Upper lobe of left lung (tissue), 6 donors: ENCODE measurements around the gene FMNL2. TPM values are rescaled to one million over a fixed set of nuclear protein-coding genes. Genes with fewer than 3 reads are reported as not detected.
A peak's percentile ranks its signal among the peaks of the same experiment; 100 is the strongest.

Experiments
- ATAC-seq, 2 donors: fragments of 200-7000 bp; cut with Tn5 transposase; one replicate each; pipeline ENCODE4 v1.9.1; 2022; ENCODE audit warnings: mild to moderate bottlenecking in 2 of 2, moderate library complexity in 2 of 2; ENCODE audit not compliant: low FRiP score in 2 of 2
- DNase-seq, 2 donors: peaks; one replicate each; pipeline ENCODE4 v3.0.0-alpha.2; 2019 to 2020
- H3K27ac ChIP-seq, 4 donors: fragments of 200-600 bp; sonication (generic); one replicate each; pipeline ENCODE4 v1.5.1; 2016 to 2019
- H3K27me3 ChIP-seq, 4 donors: fragments of 200-600 bp; sonication (generic); one replicate each; pipeline ENCODE4 v1.5.1; 2017 to 2019
- H3K36me3 ChIP-seq, 4 donors: fragments of 200-600 bp; sonication (generic); one replicate each; pipeline ENCODE4 v1.5.1; 2016 to 2019
- H3K4me1 ChIP-seq, 4 donors: fragments of 200-600 bp; sonication (generic); one replicate each; pipeline ENCODE4 v1.5.1; 2018 to 2019
- H3K4me3 ChIP-seq, 4 donors: fragments of 200-600 bp; sonication (generic); one replicate each; pipeline ENCODE4 v1.5.1; 2017 to 2019; ENCODE audit warnings: mild to moderate bottlenecking in 2 of 4, moderate library complexity in 1 of 4
- H3K9me3 ChIP-seq, 4 donors: fragments of 200-600 bp; sonication (generic); one replicate each; pipeline ENCODE4 v1.5.1; 2018 to 2019
- EP300 ChIP-seq, 4 donors: sonication (generic); formaldehyde crosslinking; IDR thresholded peaks; one replicate each; pipeline ENCODE4 v1.5.1; 2017; ENCODE audit warnings: antibody characterized with exemption in 4 of 4, control low read depth in 2 of 4
- POLR2A ChIP-seq, 4 donors: fragments of 450-650 bp; IDR thresholded peaks; one replicate each; pipeline ENCODE4 v1.5.1; 2016 to 2017; ENCODE audit warnings: antibody characterized with exemption in 4 of 4, mild to moderate bottlenecking in 2 of 4
- POLR2AphosphoS5 ChIP-seq, 2 donors: sonication (generic); formaldehyde crosslinking; IDR thresholded peaks; one replicate each; pipeline ENCODE4 v1.5.1; 2017; ENCODE audit warnings: antibody characterized with exemption in 2 of 2
- WGBS, 2 donors: methylation state at CpG; one replicate each; pipeline ENCODE4 v1.1.5; 2017 to 2018; 5-methylcytosine and 5-hydroxymethylcytosine counted together
- total RNA-seq, 6 donors: library from RNA; depleted of rRNA in 4 of 6; stranded (reverse); fragments of >200 nt in 4 of 6; gene quantifications; one replicate each; pipeline versions ENCODE4 v1.1.0 to v1.2.1, GENCODE V29; 2016 to 2021
- TF ChIP-seq, protein P1 (sequence below), 6 experiments: fragments of 450-650 bp in 4 of 6; fragments of 200-600 bp in 2 of 6; sonication (generic) in 2 of 6; IDR thresholded peaks; one replicate each; pipeline ENCODE4 v1.5.1; 2016 to 2019; ENCODE audit warnings: antibody characterized with exemption in 6 of 6
- donor health status: DM: no; HTN: no; CAD: no; lungs with moderate emphysema.
- donor health status: DM: no; HTN: yes; CAD: no; lungs with severe emphysema.

FMNL2 gene
- total RNA-seq, 6 donors from 2014 or later = 49.9 to 160 (median 66.9) TPM

DNA sequence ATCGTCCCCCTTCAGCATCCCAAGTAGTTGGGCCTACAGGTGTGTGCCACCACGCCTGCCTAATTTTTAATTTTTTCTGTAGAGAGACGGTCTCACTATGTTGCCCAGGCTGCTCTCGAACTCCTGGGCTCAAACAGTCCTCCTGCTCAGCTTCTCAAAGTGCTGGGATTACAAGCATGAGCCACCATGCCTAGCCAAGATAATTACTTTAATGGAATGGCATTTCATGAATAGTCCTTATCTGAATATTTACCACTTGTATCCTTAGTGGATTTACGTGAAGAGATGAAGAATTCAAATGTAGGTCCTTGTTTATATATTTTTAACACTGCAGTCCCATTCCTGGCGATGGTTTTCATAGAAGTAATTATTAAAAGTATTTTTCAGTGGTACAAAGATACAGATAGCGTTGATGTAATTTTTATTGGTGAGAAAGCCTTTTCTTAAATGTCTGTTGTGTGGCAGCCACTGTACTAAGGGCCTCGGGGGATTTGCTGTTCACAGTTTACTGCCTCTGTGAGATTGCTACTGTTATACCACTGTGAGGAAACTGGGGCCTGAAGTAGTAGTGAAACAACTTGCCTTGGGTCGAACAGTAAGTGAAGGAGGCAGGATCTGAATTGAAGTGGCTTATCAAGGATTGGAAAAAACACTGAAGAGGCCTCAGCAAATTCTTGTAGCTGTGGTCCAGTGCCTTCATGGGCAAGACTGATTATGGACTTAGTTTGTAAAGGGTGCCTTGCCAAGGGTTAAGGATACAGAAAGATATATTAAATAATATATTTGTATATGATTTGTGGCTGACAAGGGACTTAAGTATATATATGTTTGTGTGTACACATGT, 231.1 kb downstream of the FMNL2 start:
- H3K4me1 ChIP-seq = no peaks in the 10 kb centered on the region
- peak overlapping the region in 1 of 4 donors; percentile 7 for H3K27ac ChIP-seq
- H3K36me3 ChIP-seq = peaks cover 0 to 9% (median 2%) of the 10 kb centered on the region in 4 donors
- WGBS, 2 donors = 82 to 85% methylated on average over 9 of the region's 9 CpGs
- H3K4me3 ChIP-seq = no peak overlapping the region
- no peak for DNase-seq
- no peaks in the 10 kb centered on the region for H3K27me3 ChIP-seq
- H3K9me3 ChIP-seq = no peaks in the 10 kb centered on the region
- no peak for ATAC-seq
- TF ChIP-seq, protein P1, sequence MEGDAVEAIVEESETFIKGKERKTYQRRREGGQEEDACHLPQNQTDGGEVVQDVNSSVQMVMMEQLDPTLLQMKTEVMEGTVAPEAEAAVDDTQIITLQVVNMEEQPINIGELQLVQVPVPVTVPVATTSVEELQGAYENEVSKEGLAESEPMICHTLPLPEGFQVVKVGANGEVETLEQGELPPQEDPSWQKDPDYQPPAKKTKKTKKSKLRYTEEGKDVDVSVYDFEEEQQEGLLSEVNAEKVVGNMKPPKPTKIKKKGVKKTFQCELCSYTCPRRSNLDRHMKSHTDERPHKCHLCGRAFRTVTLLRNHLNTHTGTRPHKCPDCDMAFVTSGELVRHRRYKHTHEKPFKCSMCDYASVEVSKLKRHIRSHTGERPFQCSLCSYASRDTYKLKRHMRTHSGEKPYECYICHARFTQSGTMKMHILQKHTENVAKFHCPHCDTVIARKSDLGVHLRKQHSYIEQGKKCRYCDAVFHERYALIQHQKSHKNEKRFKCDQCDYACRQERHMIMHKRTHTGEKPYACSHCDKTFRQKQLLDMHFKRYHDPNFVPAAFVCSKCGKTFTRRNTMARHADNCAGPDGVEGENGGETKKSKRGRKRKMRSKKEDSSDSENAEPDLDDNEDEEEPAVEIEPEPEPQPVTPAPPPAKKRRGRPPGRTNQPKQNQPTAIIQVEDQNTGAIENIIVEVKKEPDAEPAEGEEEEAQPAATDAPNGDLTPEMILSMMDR (IDR thresholded peaks at IDR 0.05) = no peak
- no peak for TF ChIP-seq POLR2A (IDR thresholded peaks at IDR 0.05)

DNA sequence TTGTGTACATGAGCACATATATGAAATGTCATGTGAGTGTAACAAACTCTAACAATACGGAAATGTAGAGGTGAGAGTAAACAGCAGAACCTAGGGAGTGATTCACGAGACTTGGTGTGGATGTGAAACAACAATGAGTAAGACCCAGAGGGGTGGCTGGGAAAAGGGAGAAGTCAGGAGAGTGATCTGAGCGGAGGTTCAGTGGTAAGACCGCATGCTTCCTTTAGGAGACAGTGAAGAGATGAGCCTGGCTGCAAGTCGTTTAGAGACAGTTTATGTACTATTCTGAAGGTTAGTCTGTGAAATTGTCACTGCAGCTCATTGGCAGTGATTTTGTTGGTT, 231.7 kb downstream of the FMNL2 start:
- DNase-seq (peak in 1 of 2 donors; percentile 32), ATAC-seq (peak in 1 of 2 donors; percentile 59)
- no peaks in the 10 kb centered on the region for H3K4me1 ChIP-seq
- H3K4me3 ChIP-seq = no peak overlapping the region
- H3K36me3 ChIP-seq = peaks cover 0 to 6% (median 0%) of the 10 kb centered on the region in 4 donors
- H3K27ac ChIP-seq = no peak overlapping the region
- no peaks in the 10 kb centered on the region for H3K27me3 ChIP-seq
- 69 to 85% methylated on average over 5 of the region's 5 CpGs for WGBS, 2 donors
- TF ChIP-seq EP300 (IDR thresholded peaks at IDR 0.05) (no peak), POLR2A (IDR thresholded peaks at IDR 0.05) (peak in 1 of 4 donors; percentile 37)
- no peaks in the 10 kb centered on the region for H3K9me3 ChIP-seq

DNA sequence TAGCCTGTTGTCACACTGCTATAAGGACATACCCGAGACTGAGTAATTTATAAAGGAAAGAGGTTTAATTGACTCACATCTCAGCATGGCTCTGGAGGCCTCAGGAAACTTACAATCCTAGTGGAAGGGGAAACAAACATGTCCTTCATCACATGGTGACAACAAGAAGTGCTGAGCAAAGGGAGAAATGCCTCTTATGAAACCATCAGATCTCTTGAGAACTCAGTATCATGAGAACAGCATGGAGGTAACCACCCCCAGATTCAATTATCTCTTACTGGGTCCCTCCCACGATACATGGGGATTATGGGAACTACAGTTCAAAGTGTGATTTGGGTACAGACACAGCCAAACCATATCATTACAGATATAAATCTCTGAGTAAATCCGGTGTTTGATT, 233.6 kb downstream of the FMNL2 start:
- TF ChIP-seq, protein P1 (IDR thresholded peaks at IDR 0.05) = no peak
- peak in 1 of 4 donors; percentile 18 for TF ChIP-seq POLR2A (IDR thresholded peaks at IDR 0.05)
- Histone ChIP-seq H3K27me3 (no peaks in the 10 kb centered on the region), H3K36me3 (no peaks in the 10 kb centered on the region), H3K4me1 (no peaks in the 10 kb centered on the region), H3K9me3 (no peaks in the 10 kb centered on the region), H3K27ac (no peak overlapping the region), H3K4me3 (no peak overlapping the region)
- ATAC-seq = no peak
- 86 to 94% methylated on average over 3 of the region's 3 CpGs for WGBS, 2 donors
- no peak for DNase-seq

DNA sequence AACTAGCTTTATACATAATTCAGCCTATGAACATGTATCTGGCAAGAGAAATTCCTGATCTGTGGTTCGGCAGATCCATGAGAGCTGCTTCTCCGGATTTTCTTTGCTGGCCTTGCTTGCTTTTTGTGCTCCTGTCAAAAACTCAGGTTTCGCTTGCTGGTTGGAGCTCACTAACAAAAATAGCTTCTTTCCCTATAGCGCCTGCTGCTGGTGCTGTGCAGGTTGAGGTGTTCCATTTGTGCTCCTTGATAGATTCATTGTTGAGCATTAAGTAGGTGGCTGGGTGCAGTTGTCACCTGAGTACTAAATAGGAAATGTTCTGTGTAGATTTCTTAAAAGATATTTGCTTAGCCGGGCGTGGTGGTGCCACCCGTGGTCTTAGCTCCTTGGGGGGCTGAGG, 234.2 kb downstream of the FMNL2 start:
- no peak overlapping the region for H3K4me3 ChIP-seq
- ATAC-seq (no peak), DNase-seq (no peak)
- WGBS, 2 donors = 91 to 94% methylated on average over 7 of the region's 7 CpGs
- no peaks in the 10 kb centered on the region for H3K27me3 ChIP-seq
- H3K4me1 ChIP-seq = no peaks in the 10 kb centered on the region
- H3K9me3 ChIP-seq = no peaks in the 10 kb centered on the region
- TF ChIP-seq EP300 (IDR thresholded peaks at IDR 0.05) = no peak
- no peak for TF ChIP-seq POLR2A (IDR thresholded peaks at IDR 0.05)
- TF ChIP-seq, protein P1 (IDR thresholded peaks at IDR 0.05) = no peak
- no peak for TF ChIP-seq POLR2AphosphoS5 (IDR thresholded peaks at IDR 0.05)
- no peak overlapping the region for H3K27ac ChIP-seq
- no peaks in the 10 kb centered on the region for H3K36me3 ChIP-seq

DNA sequence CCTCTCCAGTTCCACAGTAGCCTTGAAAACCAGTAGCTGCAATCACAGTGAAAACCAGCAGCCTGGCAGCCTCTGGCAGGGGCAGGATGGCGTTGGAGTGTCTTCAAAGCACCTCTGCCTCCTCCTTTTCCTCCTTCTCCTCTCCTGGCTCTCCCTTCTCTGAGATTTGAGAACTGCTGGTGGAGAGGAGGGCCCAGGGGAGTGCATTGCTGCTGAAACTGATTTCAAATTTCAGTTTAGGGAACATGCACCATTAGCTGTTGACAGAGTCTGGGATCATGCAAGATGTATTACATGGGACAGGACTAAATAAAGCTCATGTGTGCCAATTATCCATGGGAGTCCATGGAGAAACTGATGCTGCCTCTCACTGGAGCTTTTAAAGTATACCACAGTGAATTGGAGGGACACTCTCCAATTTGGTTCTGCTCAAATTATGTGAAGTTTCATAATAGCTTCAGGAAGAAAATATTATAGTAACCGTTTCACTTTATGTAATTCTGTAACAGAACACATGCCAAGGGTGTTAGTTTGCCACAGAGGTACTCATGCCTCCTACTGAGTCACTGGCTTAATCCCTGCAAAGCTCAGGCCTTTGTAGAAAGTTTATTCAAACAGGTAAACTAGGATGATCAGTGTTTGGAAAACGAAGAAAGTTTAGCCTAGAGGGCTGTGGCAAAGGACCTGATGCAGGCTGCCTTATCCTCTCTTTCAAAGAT, 236.2 kb downstream of the FMNL2 start:
- H3K27ac ChIP-seq = peak overlapping the region in 3 of 4 donors; percentile 40 to 45 (median 44)
- no peak overlapping the region for H3K4me3 ChIP-seq
- no peaks in the 10 kb centered on the region for H3K9me3 ChIP-seq
- no peaks in the 10 kb centered on the region for H3K36me3 ChIP-seq
- TF ChIP-seq POLR2AphosphoS5 (IDR thresholded peaks at IDR 0.05) (no peak), EP300 (IDR thresholded peaks at IDR 0.05) (no peak), POLR2A (IDR thresholded peaks at IDR 0.05) (no peak)
- TF ChIP-seq, protein P1 (IDR thresholded peaks at IDR 0.05) = no peak
- 63 to 65% methylated on average over 3 of the region's 3 CpGs for WGBS, 2 donors
- ATAC-seq (no peak), DNase-seq (no peak)
- H3K4me1 ChIP-seq = no peaks in the 10 kb centered on the region
- H3K27me3 ChIP-seq = no peaks in the 10 kb centered on the region
